ENCODE data around the gene SYNE1. TPM values are rescaled to one million over a fixed set of nuclear protein-coding genes. Genes with fewer than 3 reads are reported as not detected.

Gene SYNE1
- total and polyA plus RNA-seq, 10 of the 15 experiments (the other 5 are each of a cell fraction or from before 2014, with no cell fraction given) = 2.3 to 28.7 (median 14.1) TPM

GRCh38 chr6:152246554-152247337 lies 390.4 kb downstream of the SYNE1 start (continued):
- TF ChIP-seq ZNF687 (IDR thresholded peaks at IDR 0.05) = no peak
- TF ChIP-seq MYB (IDR thresholded peaks at IDR 0.05; ENCODE audit: borderline replicate concordance, low read depth, low read length) = no peak
- TF ChIP-seq PAX8 (IDR thresholded peaks at IDR 0.05) = no peak
- no peak for TF ChIP-seq RCOR1 (conservative IDR thresholded peaks at IDR 0.05; ENCODE audit: low read depth, low read length)
- TF ChIP-seq IRF4 (IDR thresholded peaks at IDR 0.05; ENCODE audit: low read depth, low read length) = no peak
- TF ChIP-seq SMARCA5 (IDR thresholded peaks at IDR 0.05) = no peak
- TF ChIP-seq EP300 (IDR thresholded peaks at IDR 0.05; ENCODE audit: borderline replicate concordance in 1 of 2, control insufficient read depth in 1 of 2, low read depth in 2 of 2, low read length in 2 of 2) = no peak
- no peak for TF ChIP-seq HDAC2 (IDR thresholded peaks at IDR 0.05)
- TF ChIP-seq NRF1 (conservative IDR thresholded peaks at IDR 0.05; ENCODE audit: low read depth, low read length) = no peak
- no peak for TF ChIP-seq ZNF24 (IDR thresholded peaks at IDR 0.05)
